Measurements from ENCODE around the gene CXorf58.
"Not testable (repeated sequence)": the region's sequence is repeated elsewhere in the genome, so short reads cannot be mapped to it uniquely, and the experiment has no call there.

- not testable (repeated sequence) for TF ChIP-seq CTCF (IDR thresholded peaks at IDR 0.05; ENCODE audit: low read depth, low read length, missing input control); RAD21 (IDR thresholded peaks at IDR 0.05); ZBTB33 (IDR thresholded peaks at IDR 0.05); TAF1 (conservative IDR thresholded peaks at IDR 0.05); GABPA (IDR thresholded peaks at IDR 0.05 in 1 of 2, conservative IDR thresholded peaks at IDR 0.05 in 1 of 2); REST (IDR thresholded peaks at IDR 0.05); SP1 (IDR thresholded peaks at IDR 0.05); FOXA1 (IDR thresholded peaks at IDR 0.05); EGR1 (IDR thresholded peaks at IDR 0.05; ENCODE audit: low read depth in 2 of 2)
These were observed 57.8 kb downstream of the CXorf58 start for GRCh38 chrX:23965630-23966029.
